Hepatocyte (in vitro differentiated cells): ENCODE data around the gene EME2. TPM values are rescaled to one million over a fixed set of nuclear protein-coding genes. Genes with fewer than 3 reads are reported as not detected.

Source experiments
- DNase-seq: peaks from one replicate; pipeline ENCODE4 v3.0.0-alpha.2; 2016; ENCODE audit warnings: low spot score
- H2AFZ ChIP-seq: fragments of 200-600 bp; sonication (generic); 2 replicates; pipeline ENCODE4 v1.6.0; 2016; ENCODE audit warnings: antibody characterized with exemption, mild to moderate bottlenecking
- H3K27ac ChIP-seq: fragments of 200-600 bp; sonication (generic); 2 replicates; pipeline ENCODE4 v1.5.1; 2016; ENCODE audit warnings: mild to moderate bottlenecking
- H3K27me3 ChIP-seq: fragments of 200-600 bp; sonication (generic); 2 replicates; pipeline ENCODE4 v1.6.1; 2016
- H3K36me3 ChIP-seq: fragments of 200-600 bp; sonication (generic); replicated peaks from 2 replicates; pipeline ENCODE4 v1.5.1; 2016; ENCODE audit warnings: low read depth; ENCODE audit not compliant: insufficient read depth
- H3K4me1 ChIP-seq: fragments of 200-600 bp; sonication (generic); 2 replicates; pipeline ENCODE4 v1.5.1; 2016; ENCODE audit warnings: mild to moderate bottlenecking, moderate library complexity; ENCODE audit not compliant: insufficient read depth
- H3K4me2 ChIP-seq: fragments of 200-600 bp; sonication (generic); 2 replicates; pipeline ENCODE4 v1.6.0; 2016
- H3K4me3 ChIP-seq: fragments of 200-600 bp; sonication (generic); 2 replicates; pipeline ENCODE4 v1.5.1; 2016; ENCODE audit warnings: mild to moderate bottlenecking
- H3K79me2 ChIP-seq: fragments of 200-600 bp; sonication (generic); 2 replicates; pipeline ENCODE4 v1.6.0; 2017; ENCODE audit warnings: mild to moderate bottlenecking
- H3K9me2 ChIP-seq: fragments of 200-600 bp; sonication (generic); replicated peaks from 2 replicates; pipeline ENCODE4 v1.6.0; 2017; ENCODE audit warnings: mild to moderate bottlenecking; ENCODE audit not compliant: insufficient read depth
- H3K9me3 ChIP-seq: fragments of 200-600 bp; sonication (generic); 2 replicates; pipeline ENCODE4 v1.5.1; 2016; ENCODE audit warnings: low read depth, mild to moderate bottlenecking
- H4K20me1 ChIP-seq: fragments of 200-600 bp; sonication (generic); 2 replicates; pipeline ENCODE4 v1.6.0; 2016; ENCODE audit warnings: mild to moderate bottlenecking; ENCODE audit not compliant: insufficient read depth, poor library complexity, severe bottlenecking
- CTCF ChIP-seq: fragments of 200-600 bp; sonication (generic); IDR thresholded peaks from 2 replicates; pipeline ENCODE4 v1.5.1; 2016; ENCODE audit warnings: antibody characterized with exemption, mild to moderate bottlenecking; ENCODE audit not compliant: poor library complexity
- EZH2 ChIP-seq: fragments of 200-600 bp; sonication (generic); IDR thresholded peaks from 2 replicates; pipeline ENCODE4 v1.6.1; 2016; ENCODE audit warnings: antibody characterized with exemption, mild to moderate bottlenecking, borderline replicate concordance
- EZH2phosphoT487 ChIP-seq: fragments of 200-600 bp; sonication (generic); IDR thresholded peaks from one replicate; pipeline ENCODE4 v1.6.1; 2018; ENCODE audit warnings: antibody characterized with exemption, mild to moderate bottlenecking, low read depth, moderate library complexity; ENCODE audit not compliant: unreplicated experiment, severe bottlenecking
- WGBS: methylation state at CpG from one replicate; pipeline ENCODE4 v1.1.6; 2016; ENCODE audit warnings: low lambda C conversion rate; ENCODE audit errors: missing lambda C conversion rate; 5-methylcytosine and 5-hydroxymethylcytosine counted together
- polyA plus RNA-seq: library from polyadenylated mRNA; unstranded; fragments of >200 nt; fragmentation: Nextera tagmentation; extraction: Ambion mirVana; gene quantifications from 2 replicates; pipeline ENCODE4 v1.2.1, GENCODE V29; 2016
- total RNA-seq: library from RNA; depleted of rRNA; stranded (reverse); fragments of >200 nt; gene quantifications from 2 replicates; pipeline ENCODE4 v1.2.3, GENCODE V29; 2014

Gene EME2
- total and polyA plus RNA-seq, 2 experiments from 2014 or later: 17.7 to 20.8 TPM

DNA sequence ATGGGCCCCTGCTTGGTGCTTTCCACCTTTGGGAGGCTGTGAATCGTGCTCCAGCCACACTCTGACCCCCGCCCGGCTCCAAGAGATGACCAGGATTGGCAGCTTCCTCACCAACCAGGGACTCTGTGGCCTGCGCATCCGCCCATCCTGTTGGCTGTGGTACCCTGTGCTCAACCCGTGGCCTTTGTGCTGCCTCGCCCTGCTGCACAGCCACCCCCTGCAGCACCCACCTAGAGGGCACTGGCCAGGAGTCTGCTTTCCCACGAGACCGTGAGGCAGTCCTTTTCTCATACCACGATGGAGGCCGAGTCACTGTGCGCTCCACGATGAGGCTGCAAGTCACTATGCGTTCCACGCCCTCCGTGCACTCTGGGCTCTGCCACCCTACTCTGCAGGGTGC is 20.7 kb upstream of the EME2 start:
- Histone ChIP-seq H3K27ac (no peak overlapping the region), H3K79me2 (no peaks in the 10 kb centered on the region), H3K36me3 (no peaks in the 10 kb centered on the region), H3K4me3 (no peak overlapping the region), H3K4me2 (no peak overlapping the region), H3K9me2 (no peaks in the 10 kb centered on the region), H2AFZ (no peak overlapping the region), H3K27me3 (no peaks in the 10 kb centered on the region), H3K4me1 (no peaks in the 10 kb centered on the region), H3K9me3 (no peaks in the 10 kb centered on the region), H4K20me1 (no peaks in the 10 kb centered on the region)
- TF ChIP-seq CTCF: no peak
- no peak for TF ChIP-seq EZH2phosphoT487
- no peak for TF ChIP-seq EZH2
- no peak for DNase-seq
- 93% methylated on average over 16 of the region's 16 CpGs for WGBS

DNA sequence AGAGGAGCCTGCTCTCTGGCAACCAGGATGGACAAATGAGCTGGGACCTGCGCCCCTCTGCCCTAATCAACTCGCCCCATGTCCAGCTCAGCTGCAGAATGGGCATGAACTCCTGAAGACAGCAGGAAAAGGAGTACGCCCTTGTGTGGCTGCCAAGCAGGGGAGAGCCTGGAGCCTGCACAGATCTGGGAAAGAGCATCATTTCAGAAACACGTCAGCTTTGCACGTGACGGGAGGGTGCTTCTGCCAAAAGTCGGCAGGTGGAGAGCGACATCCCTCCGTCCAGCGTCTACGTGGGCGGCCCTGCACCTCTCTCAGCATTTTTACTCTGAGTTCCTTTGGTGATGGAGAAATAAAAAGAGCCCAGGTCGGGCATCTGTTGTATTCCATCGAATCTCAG is 19.8 kb upstream of the EME2 start:
- Histone ChIP-seq H3K9me3 (no peaks in the 10 kb centered on the region), H4K20me1 (no peaks in the 10 kb centered on the region), H3K4me3 (no peak overlapping the region), H3K4me2 (no peak overlapping the region), H3K27me3 (no peaks in the 10 kb centered on the region), H3K4me1 (peaks cover 6% of the 10 kb centered on the region), H3K36me3 (no peaks in the 10 kb centered on the region), H3K27ac (no peak overlapping the region), H3K79me2 (no peaks in the 10 kb centered on the region), H3K9me2 (no peaks in the 10 kb centered on the region), H2AFZ (no peak overlapping the region)
- no peak for DNase-seq
- WGBS: 98% methylated on average over 14 of the region's 14 CpGs
- no peak for TF ChIP-seq EZH2
- TF ChIP-seq EZH2phosphoT487: no peak
- TF ChIP-seq CTCF: no peak

DNA sequence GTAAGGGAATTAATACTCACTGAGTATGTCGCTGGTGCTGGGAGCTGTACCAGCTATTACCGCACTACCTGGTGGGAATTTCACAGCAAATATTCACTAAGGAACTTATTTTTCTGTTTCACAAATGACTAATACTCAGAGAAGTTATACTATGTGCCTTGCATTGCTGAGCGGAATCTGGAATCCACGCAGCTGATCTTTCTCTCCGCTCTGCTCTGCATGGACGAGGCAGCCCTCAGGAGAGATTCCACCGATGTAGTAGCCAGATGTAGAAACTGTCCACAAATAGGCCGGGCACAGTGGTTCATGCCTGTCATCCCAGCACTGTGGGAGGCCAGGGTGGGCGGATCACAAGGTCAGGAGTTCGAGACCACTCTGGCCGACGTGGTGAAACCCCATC is 18.4 kb upstream of the EME2 start:
- TF ChIP-seq CTCF: no peak
- TF ChIP-seq EZH2phosphoT487: no peak
- TF ChIP-seq EZH2: no peak
- Histone ChIP-seq H3K4me1 (peaks cover 9% of the 10 kb centered on the region), H3K36me3 (no peaks in the 10 kb centered on the region), H3K4me3 (no peak overlapping the region), H3K9me2 (no peaks in the 10 kb centered on the region), H2AFZ (no peak overlapping the region), H3K27ac (no peak overlapping the region), H3K9me3 (no peaks in the 10 kb centered on the region), H3K4me2 (no peak overlapping the region), H3K27me3 (no peaks in the 10 kb centered on the region), H4K20me1 (no peaks in the 10 kb centered on the region), H3K79me2 (no peaks in the 10 kb centered on the region)
- 97% methylated on average over 12 of the region's 12 CpGs for WGBS
- no peak for DNase-seq
